22Rv1 (cell line): ENCODE data around the gene GCN1.
A peak's percentile ranks its signal among the peaks of the same experiment; 100 is the strongest.

ENCODE experiments used
- H3K27ac ChIP-seq: fragments of 450-650 bp; 2 replicates; pipeline ENCODE4 v1.5.1; 2017
- ZFX ChIP-seq: fragments of 450-650 bp; IDR thresholded peaks from 2 replicates; pipeline ENCODE4 v1.6.1; 2017; ENCODE audit warnings: antibody characterized with exemption, borderline replicate concordance
- TF ChIP-seq, protein P1 (sequence below): fragments of 450-650 bp; IDR thresholded peaks from 2 replicates; pipeline ENCODE4 v1.5.1; 2017; ENCODE audit warnings: mild to moderate bottlenecking

Gene GCN1

DNA sequence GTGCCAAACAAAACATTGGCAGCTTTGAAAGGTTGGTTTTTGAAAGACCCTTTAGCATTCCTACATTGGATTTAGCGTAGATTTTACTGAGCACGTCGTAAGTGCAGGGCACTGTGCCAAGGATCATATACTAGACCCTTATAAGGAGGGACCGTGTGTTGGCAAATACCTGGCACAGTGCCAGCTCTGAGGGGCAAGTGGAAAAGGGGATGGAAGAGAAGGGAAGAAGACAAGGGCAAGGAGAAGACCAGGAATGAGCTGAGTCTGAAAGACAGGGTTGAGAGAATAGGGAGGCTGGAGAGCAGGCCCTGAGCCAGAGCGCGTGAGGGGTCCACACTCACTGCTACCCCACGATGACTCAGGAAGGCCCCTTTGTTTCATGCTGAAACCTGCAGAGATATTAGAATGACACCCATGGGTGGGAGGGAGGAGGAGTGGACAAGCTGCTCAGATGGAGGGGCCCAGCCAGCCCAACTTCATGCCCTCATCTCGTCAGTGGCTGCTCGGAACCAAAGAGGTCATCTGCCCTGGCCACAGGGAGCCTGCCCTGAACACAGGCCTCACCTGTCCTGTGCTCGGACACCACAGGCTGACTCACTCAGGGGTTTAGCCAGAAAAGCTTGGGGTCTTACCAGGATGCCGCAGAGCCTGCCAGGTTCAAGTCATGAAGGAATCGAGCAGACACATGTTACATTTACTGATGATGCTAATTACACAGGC lies 103.0 kb downstream of the GCN1 start:
- H3K27ac ChIP-seq, result peak overlapping the region; percentile 44

DNA sequence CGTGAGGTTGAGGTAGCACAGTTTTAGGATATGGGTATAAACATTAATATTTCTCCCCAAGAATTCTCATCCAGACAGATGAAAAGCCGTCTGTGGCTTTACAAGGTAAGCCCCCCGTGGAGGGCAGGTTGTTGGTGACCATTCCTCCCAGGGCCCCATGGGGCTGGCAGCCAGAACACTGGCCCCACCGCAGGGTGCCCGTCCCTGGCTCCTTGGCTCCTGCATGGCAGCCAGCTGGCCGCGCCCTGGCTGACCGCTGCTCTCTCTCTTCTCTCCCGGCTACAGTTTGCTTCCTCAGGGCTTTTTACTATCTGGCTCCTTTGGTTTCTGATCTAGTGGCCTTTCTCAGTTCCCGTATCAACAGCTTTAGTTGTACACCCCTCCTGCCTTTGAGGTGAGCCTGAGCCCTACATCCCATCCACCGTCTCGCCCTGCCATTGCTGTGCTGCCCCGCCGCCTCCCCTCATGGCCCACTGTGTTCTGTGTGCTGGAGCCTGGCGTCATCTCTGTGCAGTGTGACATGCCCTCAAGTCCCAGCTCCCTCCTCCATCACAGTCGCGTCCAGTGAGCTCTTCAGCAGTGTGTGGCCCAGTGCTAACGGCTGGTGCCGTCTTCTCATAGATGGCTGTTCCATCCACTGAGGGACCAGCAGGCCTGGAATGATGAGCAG lies 103.8 kb downstream of the GCN1 start:
- peak overlapping the region; percentile 44 for H3K27ac ChIP-seq
- TF ChIP-seq, protein P1, sequence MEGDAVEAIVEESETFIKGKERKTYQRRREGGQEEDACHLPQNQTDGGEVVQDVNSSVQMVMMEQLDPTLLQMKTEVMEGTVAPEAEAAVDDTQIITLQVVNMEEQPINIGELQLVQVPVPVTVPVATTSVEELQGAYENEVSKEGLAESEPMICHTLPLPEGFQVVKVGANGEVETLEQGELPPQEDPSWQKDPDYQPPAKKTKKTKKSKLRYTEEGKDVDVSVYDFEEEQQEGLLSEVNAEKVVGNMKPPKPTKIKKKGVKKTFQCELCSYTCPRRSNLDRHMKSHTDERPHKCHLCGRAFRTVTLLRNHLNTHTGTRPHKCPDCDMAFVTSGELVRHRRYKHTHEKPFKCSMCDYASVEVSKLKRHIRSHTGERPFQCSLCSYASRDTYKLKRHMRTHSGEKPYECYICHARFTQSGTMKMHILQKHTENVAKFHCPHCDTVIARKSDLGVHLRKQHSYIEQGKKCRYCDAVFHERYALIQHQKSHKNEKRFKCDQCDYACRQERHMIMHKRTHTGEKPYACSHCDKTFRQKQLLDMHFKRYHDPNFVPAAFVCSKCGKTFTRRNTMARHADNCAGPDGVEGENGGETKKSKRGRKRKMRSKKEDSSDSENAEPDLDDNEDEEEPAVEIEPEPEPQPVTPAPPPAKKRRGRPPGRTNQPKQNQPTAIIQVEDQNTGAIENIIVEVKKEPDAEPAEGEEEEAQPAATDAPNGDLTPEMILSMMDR, result no peak
- no peak for TF ChIP-seq ZFX

More for the DNA sequence above, 103.0 kb downstream of the GCN1 start:
- TF ChIP-seq, protein P1, result no peak
- TF ChIP-seq ZFX, result no peak

DNA sequence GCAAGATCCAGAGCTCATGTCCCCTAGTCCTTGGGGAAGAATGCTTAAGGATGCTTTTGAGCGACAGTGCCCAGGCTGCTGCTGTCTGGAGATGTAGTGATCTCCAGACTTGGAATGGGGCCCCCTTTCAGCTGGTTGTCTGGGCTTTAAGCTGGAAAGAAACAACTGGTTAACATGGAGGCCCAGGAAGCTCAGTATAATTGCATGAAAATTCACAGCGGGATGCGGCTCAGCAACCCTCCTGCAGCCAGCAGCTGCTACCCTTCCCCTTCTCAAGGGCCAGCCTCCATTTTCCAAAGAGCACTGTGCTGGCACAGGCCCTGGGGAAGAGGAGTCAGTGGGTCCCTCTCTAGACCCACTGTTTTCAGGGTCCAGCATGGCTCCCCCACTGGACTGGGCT lies 104.3 kb downstream of the GCN1 start:
- TF ChIP-seq, protein P1, result no peak
- no peak for TF ChIP-seq ZFX
- H3K27ac ChIP-seq, result peak overlapping the region; percentile 44

DNA sequence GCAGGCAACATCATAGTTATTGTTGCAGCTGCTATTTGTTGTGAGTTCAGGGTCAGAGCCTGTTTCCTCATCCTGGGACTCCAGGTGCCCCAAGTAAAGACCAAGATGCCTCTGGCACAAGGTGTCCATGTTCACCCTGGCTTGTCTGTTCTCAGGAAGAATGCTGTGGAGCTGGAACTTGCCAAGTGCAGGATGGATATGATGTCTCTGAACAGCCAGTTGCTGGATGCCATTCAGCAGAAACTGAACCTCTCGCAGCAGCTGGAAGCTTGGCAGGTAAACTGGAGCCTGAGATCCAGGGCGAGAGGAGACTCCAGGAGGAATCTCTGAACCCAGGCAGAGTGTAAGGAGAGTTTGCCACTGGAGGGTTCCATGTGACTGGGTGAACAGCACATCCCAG lies 104.7 kb downstream of the GCN1 start:
- TF ChIP-seq, protein P1, result no peak
- TF ChIP-seq ZFX, result no peak
- H3K27ac ChIP-seq, result peak overlapping the region; percentile 44

DNA sequence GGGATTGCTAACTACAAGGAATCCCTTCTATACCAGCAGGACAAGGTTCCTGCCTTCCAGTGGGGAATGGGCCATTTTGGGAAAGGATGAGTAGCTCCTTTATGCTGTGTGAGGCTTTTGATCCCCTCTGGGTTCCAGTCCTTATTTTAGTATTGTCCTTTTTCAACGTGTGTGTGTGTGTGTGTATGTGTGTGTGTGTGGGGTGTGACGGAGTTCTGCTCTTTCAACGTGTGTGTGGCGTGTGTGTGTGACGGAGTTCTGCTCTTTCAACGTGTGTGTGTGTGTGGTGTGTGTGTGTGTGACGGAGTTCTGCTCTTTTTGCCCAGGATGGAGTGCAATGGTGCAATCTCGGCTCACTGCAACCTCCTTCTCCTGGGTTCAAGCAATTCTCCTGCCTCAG lies 105.4 kb downstream of the GCN1 start:
- no peak for TF ChIP-seq ZFX
- TF ChIP-seq, protein P1, result no peak

DNA sequence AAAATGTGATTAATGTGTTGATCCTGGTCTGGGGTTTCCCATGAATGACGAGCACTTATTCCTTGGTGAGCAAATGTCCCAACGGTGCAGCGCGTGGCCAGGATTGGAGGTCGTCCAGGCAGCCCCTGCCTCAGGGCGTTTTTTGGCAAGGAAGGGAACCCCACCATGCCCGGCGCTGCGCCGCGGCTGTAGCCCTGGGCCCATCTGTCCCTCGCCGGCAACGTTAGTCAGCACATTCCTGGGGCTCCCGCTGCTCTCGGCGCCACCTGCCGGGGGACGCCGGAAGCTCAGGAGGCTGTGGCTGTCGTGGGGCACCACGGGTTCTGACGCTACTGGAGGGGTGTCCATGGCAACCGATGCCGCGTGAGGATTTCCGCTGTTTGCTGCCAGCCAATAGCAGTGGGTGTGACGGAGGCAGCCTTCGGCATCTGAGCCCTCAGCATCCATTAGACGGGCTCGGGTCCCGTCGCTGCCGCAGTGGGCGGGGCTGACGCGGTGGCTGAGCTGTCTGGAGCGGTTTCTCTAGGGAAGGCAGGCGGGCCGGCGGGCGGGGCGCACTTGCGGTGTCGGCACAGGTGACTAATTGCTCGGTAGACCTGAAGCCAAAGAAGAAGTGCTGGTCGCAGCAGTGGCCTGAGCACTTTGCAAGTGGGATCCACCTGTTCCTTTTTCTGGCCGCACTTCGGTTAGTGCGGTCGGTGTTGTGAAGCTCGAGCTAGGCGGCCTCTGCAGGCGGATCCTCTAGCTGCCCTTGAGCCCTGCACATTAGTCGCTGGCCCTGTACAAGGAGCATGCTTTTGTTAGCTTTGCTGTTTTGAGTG lies 107.5 kb downstream of the GCN1 start:
- TF ChIP-seq, protein P1, result peak; percentile 100
- no peak for TF ChIP-seq ZFX
- peak overlapping the region; percentile 78 for H3K27ac ChIP-seq

More for the DNA sequence above, 105.4 kb downstream of the GCN1 start:
- peak overlapping the region; percentile 44 for H3K27ac ChIP-seq
